PFSK-1 (cell line): ENCODE data around the gene TSBP1.

Source experiments
- FOXP2 ChIP-seq: optimal IDR thresholded peaks from 2 replicates; pipeline ENCODE3; 2011; ENCODE audit warnings: borderline replicate concordance, control low read depth, inconsistent platforms; ENCODE audit not compliant: insufficient read depth; ENCODE audit errors: extremely low read length, extremely low read depth
- POLR2AphosphoS5 ChIP-seq: IDR thresholded peaks from 2 replicates; pipeline ENCODE4 v1.6.1; 2012; ENCODE audit warnings: low read depth, mild to moderate bottlenecking, control low read depth, low read length, moderate library complexity
- SIN3A ChIP-seq: IDR thresholded peaks from 2 replicates; pipeline ENCODE4 v1.6.1; 2012; ENCODE audit warnings: mild to moderate bottlenecking, low read length, moderate library complexity, borderline replicate concordance; ENCODE audit not compliant: insufficient read depth
- TAF1 ChIP-seq: IDR thresholded peaks from 2 replicates; pipeline ENCODE4 v1.6.1; 2012; ENCODE audit warnings: low read length, control low read depth, borderline replicate concordance; ENCODE audit not compliant: insufficient read depth
- TF ChIP-seq, protein P1 (sequence below), 2 experiments: IDR thresholded peaks; 2 replicates each; pipeline versions ENCODE4 v1.6.1 to v1.8.0; 2011 to 2012; ENCODE audit warnings: low read depth in 2 of 2, low read length in 2 of 2, control low read depth in 1 of 2, inconsistent platforms in 1 of 2, mild to moderate bottlenecking in 1 of 2, moderate library complexity in 1 of 2; ENCODE audit not compliant: insufficient read depth in 1 of 2

Gene TSBP1

DNA sequence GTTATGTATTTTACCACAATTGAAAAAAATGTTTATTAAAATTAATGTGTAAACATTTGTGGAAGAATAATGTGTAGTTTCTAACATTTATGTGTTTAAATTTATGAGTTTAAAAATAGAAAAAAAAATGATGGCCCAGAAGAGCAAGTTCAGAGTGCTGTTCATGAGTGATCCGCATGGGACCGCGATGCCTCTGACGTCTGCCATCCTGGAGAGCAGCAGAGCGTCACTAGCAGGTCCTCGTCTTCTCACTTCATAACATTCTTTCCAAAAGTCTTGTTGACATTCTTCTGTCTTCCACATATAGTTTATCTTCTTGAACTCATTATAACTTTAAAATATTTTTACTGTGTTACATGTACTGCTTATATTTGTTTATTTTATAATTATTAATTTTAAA lies 19.8 kb upstream of the TSBP1 start:
- TF ChIP-seq POLR2AphosphoS5 (no peak), TAF1 (no peak), FOXP2 (no peak), SIN3A (no peak)
- TF ChIP-seq, protein P1, sequence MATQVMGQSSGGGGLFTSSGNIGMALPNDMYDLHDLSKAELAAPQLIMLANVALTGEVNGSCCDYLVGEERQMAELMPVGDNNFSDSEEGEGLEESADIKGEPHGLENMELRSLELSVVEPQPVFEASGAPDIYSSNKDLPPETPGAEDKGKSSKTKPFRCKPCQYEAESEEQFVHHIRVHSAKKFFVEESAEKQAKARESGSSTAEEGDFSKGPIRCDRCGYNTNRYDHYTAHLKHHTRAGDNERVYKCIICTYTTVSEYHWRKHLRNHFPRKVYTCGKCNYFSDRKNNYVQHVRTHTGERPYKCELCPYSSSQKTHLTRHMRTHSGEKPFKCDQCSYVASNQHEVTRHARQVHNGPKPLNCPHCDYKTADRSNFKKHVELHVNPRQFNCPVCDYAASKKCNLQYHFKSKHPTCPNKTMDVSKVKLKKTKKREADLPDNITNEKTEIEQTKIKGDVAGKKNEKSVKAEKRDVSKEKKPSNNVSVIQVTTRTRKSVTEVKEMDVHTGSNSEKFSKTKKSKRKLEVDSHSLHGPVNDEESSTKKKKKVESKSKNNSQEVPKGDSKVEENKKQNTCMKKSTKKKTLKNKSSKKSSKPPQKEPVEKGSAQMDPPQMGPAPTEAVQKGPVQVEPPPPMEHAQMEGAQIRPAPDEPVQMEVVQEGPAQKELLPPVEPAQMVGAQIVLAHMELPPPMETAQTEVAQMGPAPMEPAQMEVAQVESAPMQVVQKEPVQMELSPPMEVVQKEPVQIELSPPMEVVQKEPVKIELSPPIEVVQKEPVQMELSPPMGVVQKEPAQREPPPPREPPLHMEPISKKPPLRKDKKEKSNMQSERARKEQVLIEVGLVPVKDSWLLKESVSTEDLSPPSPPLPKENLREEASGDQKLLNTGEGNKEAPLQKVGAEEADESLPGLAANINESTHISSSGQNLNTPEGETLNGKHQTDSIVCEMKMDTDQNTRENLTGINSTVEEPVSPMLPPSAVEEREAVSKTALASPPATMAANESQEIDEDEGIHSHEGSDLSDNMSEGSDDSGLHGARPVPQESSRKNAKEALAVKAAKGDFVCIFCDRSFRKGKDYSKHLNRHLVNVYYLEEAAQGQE (IDR thresholded peaks at IDR 0.05; ENCODE audit: insufficient read depth in 1 of 2, low read depth in 2 of 2, low read length in 2 of 2), result no peak

DNA sequence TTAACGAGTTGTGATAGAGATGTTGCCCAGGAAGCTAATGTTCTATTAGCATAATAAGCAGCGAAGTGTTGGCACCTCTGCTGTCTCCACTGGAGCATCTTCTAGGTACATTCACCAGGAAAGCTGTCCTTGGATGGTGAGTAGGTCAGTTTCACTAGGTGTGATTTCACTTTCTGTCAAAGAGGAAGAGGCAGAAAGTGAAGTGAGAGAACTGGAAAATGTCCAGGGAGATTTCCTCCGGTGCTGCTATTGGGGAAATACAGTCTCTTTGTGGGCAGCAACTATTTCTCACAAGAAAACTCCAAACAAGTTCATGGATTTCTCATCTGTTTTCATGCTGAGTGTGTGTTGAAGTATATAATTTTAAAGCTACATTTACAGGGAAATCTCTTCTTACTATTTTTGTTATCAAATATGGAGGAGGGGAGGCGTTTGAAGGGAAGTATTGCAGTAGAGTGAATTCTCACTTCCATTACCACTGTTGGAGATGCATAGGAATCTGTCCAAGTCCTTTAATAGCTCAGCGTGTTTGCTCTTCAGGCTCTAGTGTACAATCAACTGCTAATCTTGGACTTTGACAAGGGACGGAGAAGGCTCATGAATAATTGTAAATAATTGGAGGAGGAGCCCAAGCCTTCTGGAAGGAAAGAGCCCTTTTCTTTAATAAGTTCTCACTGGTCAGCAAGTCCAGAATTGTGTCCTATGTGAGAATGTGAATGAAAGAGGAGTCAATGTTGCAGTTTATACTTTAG lies 16.1 kb upstream of the TSBP1 start:
- TF ChIP-seq SIN3A (no peak), TAF1 (no peak), POLR2AphosphoS5 (no peak), FOXP2 (no peak)

DNA sequence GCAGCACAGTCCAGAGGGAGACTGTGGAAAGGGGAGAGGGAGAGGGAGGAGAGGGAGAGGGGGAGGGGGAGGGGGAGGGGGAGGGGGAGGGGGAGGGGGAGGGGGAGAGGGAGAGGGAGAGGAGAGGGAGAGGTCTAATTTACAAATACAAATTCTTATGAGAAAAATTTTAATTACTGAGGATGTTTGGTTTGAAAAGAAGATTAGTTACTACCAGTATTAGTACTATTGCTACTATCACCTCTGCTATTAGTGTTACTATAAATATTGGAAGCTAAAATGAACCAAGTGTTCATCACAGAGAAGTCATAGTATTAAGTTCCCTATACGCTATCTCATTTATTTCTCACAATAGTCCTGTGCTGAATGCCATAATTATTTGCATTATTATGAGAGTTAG lies 14.3 kb upstream of the TSBP1 start:
- TF ChIP-seq SIN3A (no peak), TAF1 (no peak), POLR2AphosphoS5 (no peak), FOXP2 (no peak)
- TF ChIP-seq, protein P1 (IDR thresholded peaks at IDR 0.05; ENCODE audit: insufficient read depth in 1 of 2, low read depth in 2 of 2, low read length in 2 of 2), result no peak

- TF ChIP-seq POLR2AphosphoS5 (no peak), SIN3A (no peak), FOXP2 (no peak), TAF1 (no peak)
- TF ChIP-seq, protein P1 (IDR thresholded peaks at IDR 0.05; ENCODE audit: insufficient read depth in 1 of 2, low read depth in 2 of 2, low read length in 2 of 2), result no peak
These were observed 11.2 kb upstream of the TSBP1 start for GRCh38 chr6:32382757-32383420.

- no peak for TF ChIP-seq POLR2AphosphoS5
These were observed 7.8 kb upstream of the TSBP1 start for GRCh38 chr6:32379545-32379944.
